ENCODE data around the gene CRABP1. TPM values are rescaled to one million over a fixed set of nuclear protein-coding genes. Genes with fewer than 3 reads are reported as not detected.
"Not testable (repeated sequence)": the region's sequence is repeated elsewhere in the genome, so short reads cannot be mapped to it uniquely, and the experiment has no call there.

Gene CRABP1
- total RNA-seq, 1 experiment from 2014 or later = 864 TPM

DNA sequence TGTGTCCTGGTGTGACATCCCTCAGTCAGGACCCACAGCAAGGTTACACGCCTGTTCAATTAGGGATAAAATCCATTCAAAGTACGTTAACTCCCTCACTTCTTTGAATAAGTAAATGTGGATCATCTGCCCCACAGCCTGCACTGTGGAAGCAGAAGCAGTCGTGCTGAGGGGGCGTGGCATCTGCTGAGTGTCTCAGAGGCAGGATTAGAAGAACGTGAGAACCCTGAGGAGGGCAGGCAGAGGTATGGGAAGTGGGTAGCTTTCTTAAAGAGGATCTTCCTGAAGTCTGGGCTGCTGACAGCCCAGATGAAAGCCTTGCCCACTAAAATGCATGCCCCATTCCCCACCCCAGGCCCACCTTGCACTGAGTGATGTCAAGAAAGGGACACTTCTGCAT lies 28.5 kb downstream of the CRABP1 start:
- no peak overlapping the region for H3K4me3 ChIP-seq (ENCODE audit: insufficient read depth, low read depth, low read length)
- H3K27me3 ChIP-seq (ENCODE audit: control insufficient read depth, insufficient read depth, low read length) = no peaks in the 10 kb centered on the region
- no peaks in the 10 kb centered on the region for H3K36me3 ChIP-seq (replicated peaks; ENCODE audit: control insufficient read depth, insufficient read depth, low read length)
- DNase-seq = no peak

DNA sequence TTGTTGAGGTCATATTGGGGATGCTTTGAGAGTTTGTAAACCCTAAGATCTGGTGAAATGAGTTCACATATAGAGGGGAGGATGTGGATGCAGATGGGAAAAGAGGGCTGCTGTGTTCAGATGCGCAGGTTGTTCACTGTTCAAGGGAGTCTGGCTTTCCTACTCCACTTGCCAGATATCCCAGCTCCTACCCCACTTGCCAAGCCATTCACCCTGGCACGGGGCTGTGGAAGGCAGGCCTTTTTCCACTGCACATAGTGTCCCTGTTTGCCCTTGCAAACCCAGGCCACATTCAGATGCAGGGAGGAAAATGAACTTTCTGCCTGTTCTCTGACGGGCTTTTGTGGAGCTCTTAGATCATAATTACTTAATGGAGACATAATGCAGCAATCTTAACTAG lies 29.0 kb downstream of the CRABP1 start:
- H3K4me3 ChIP-seq (ENCODE audit: insufficient read depth, low read depth, low read length) = no peak overlapping the region
- no peaks in the 10 kb centered on the region for H3K27me3 ChIP-seq (ENCODE audit: control insufficient read depth, insufficient read depth, low read length)
- DNase-seq = no peak
- no peaks in the 10 kb centered on the region for H3K36me3 ChIP-seq (replicated peaks; ENCODE audit: control insufficient read depth, insufficient read depth, low read length)

DNA sequence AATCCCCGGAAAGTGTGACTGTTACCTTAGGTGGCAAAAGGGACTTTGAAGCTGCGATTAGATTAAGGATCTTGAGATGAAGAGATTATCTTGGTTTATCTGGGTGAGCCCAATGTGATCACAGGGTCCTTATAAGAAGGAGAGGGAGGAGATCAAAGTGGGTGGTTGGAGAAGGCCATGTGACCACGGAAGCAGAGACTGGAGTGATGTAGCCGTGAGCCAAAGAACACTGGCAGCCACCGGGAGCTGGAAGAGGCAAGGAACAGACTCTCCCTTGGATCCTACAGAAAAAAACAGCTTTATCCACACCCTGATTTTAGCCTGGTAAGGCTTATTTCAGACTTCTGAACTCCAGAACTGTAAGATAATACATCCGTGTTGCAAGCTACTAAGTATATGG lies 29.9 kb downstream of the CRABP1 start:
- DNase-seq = no peak
- Histone ChIP-seq H3K36me3 (replicated peaks; ENCODE audit: control insufficient read depth, insufficient read depth, low read length) (no peaks in the 10 kb centered on the region), H3K4me3 (ENCODE audit: insufficient read depth, low read depth, low read length) (no peak overlapping the region), H3K27me3 (ENCODE audit: control insufficient read depth, insufficient read depth, low read length) (no peaks in the 10 kb centered on the region)

DNA sequence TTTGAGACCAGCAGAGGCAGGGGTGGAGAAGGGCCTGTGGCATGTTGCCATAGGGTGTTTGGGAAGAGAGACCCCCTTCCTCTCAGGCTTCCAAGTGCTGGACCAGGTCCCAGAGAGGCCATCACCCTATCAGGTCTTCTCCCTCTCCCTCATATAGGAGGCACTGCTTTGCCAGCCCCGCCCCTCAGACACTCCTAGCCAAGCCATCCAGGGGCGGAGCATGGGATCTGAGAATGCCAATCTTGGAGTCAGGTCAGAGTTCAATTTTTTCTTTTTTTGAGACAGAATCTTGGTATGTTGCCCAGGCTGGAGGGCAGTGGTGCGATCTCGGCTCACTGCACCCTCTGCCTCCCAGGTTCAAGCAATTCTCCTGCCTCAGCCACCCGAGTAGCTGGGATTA lies 32.7 kb downstream of the CRABP1 start:
- Histone ChIP-seq H3K36me3 (replicated peaks; ENCODE audit: control insufficient read depth, insufficient read depth, low read length) (no peaks in the 10 kb centered on the region), H3K27me3 (ENCODE audit: control insufficient read depth, insufficient read depth, low read length) (no peaks in the 10 kb centered on the region), H3K4me3 (ENCODE audit: insufficient read depth, low read depth, low read length) (no peak overlapping the region)
- DNase-seq = peak; percentile 63

DNA sequence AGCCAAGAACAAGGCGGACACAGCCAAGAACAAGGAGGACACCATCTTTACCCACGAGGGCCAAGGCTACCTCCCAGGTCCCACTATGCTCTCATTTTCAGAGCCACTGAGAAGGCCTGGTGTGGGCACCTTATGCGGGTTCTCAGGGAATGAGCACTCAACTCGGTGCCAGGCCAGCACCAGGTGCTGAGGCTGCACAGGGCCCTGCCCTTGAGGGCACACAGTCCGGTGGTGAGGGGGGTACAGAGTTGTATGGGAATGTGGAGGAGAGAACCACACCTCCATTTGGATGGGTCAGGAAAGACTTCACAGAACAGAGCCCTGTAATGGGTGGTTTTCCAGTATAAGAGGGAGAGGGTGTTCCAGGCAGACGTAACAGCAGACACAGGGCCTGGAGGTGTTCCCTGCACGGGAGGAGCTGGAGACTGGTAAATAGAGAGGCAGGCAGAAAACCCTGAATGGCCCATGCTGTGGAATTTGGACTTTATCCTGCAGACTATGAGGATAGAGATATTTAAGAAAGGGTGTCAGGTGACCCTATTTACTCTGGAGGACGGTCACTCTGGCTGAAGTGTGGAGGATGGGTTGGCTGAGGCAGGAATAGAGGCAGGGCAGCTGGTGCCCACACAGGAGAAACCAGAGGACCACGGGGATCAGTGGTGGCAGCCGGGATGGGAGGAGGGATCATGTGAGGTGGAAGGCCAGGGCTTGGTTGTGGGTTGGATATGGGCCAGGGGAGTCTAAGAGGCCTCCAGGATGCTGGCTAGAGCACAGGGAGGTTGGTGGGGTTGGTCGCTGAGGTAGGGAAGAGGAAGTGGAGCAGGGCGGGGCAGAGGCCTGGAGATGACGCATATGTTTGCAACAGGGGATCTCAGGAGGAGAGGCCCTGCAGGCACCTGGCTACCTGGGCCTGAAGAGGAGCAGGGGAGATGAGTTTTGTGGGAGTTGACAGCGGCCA lies 34.6 kb downstream of the CRABP1 start:
- no peaks in the 10 kb centered on the region for H3K27me3 ChIP-seq (ENCODE audit: control insufficient read depth, insufficient read depth, low read length)
- H3K36me3 ChIP-seq (replicated peaks; ENCODE audit: control insufficient read depth, insufficient read depth, low read length) = no peaks in the 10 kb centered on the region
- H3K4me3 ChIP-seq (ENCODE audit: insufficient read depth, low read depth, low read length) = no peak overlapping the region
- DNase-seq = no peak

DNA sequence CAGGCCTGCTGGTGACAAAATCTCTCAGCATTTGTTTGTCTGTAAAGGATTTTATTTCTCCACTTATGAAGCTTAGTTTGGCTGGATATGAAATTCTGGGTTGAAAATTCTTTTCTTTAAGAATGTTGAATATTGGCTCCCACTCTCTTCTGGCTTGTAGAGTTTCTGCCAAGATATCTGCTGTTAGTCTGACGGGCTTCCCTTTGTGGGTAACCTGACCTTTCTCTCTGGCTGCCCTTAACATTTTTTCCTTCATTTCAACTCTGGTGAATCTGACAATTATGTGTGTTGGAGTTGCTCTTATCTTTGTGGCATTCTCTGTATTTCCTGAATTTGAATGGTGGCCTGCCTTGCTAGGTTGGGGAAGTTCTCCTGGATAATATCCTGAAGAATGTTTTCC lies 40.0 kb downstream of the CRABP1 start:
- H3K36me3 ChIP-seq (replicated peaks; ENCODE audit: control insufficient read depth, insufficient read depth, low read length); H3K27me3 ChIP-seq (ENCODE audit: control insufficient read depth, insufficient read depth, low read length); H3K4me3 ChIP-seq (ENCODE audit: insufficient read depth, low read depth, low read length); DNase-seq: not testable (repeated sequence)

DNA sequence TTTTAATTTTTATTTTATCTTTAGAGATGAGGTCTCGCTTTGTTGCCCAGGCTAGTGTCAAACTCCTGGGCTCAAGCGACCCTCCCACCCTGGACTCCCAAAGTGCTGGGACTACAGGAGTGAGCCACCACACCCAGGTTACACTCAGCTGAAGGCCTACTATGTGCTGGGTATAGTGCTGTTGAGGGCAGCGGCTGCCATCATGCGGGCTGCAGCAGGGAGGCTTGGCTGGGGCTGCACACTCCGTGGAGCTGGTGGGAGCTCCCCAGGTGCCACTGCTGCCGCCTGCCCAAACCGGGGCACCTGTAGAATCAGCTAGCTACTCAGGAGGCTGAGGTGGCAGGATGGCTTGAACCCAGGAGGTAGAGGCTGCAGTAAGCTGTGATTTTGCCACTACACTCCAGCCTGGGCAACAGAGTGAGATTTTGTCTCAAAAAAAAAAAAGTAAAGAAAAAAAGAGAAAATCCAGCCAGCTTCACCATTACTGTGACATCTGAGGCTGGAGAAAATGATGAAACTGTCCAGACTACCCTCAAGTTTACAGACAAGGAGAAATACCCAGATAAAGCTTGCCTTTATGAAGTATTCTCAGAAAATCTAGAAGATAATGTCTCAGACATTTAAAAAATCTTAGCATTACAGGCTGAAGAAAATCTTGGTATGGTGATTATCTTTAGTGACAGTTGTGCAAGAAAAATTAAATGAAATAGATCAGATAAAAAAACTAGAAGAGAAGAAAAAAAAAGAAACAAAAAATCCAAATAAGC lies 42.1 kb downstream of the CRABP1 start:
- no peaks in the 10 kb centered on the region for H3K27me3 ChIP-seq (ENCODE audit: control insufficient read depth, insufficient read depth, low read length)
- no peak overlapping the region for H3K4me3 ChIP-seq (ENCODE audit: insufficient read depth, low read depth, low read length)
- no peak for DNase-seq
- no peaks in the 10 kb centered on the region for H3K36me3 ChIP-seq (replicated peaks; ENCODE audit: control insufficient read depth, insufficient read depth, low read length)

DNA sequence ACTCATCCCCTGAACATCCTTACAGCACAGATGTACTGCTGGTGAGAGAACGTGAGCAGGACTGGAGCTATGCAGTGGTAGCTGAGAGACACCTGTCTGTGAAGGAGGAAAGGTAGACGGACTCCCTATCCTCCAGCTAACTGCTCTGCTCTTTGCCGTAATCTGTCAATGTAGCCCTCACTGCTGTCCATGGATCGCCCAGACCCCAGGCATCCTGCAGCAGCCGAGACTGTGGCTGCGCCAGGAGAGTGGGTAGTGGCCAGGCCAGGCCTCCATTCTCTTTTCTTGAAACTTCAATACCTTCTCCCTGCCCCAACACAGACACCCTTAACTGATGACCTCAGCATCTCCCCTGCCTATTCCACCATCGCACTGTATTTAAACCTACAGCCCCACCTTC lies 44.5 kb downstream of the CRABP1 start:
- Histone ChIP-seq H3K36me3 (replicated peaks; ENCODE audit: control insufficient read depth, insufficient read depth, low read length) (no peaks in the 10 kb centered on the region), H3K27me3 (ENCODE audit: control insufficient read depth, insufficient read depth, low read length) (no peaks in the 10 kb centered on the region)

DNA sequence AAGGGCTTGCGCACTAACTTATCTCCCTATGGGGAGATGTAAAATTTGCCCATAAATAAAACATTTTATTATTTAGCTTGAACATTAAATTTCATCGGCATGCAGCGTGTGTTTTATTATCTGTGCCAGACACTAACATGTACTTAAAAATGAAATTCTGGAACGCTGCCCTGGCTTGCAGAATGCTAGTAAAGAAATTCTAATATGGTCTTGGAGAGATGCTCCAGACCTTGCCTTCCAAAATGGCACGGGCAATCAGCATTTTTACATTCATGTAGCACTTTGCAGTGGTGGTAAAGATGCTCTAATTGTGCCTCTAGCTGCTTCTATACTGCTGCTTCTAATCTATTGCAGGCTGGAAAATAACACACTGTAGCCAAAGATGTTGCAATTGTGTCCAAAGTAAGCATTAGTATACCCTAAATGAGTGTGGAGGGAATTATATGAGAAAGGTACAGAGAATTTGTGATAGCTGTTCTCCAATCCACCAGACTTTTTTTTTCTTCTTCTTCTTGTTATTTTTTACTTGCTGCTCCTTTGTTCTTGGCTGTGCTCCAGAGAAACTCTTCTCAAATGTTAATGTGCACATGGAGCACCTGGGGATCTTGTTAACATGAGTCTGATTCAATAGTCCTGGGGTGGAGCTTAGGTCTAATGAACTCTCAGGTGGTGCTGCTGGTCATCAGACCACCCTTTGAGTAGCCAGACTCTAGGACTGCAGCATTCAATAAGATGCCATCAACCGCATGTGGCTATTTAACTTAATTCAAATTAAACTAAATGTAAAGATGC lies 47.3 kb downstream of the CRABP1 start:
- no peaks in the 10 kb centered on the region for H3K27me3 ChIP-seq (ENCODE audit: control insufficient read depth, insufficient read depth, low read length)
- DNase-seq = no peak
- H3K4me3 ChIP-seq (ENCODE audit: insufficient read depth, low read depth, low read length) = no peak overlapping the region
- no peaks in the 10 kb centered on the region for H3K36me3 ChIP-seq (replicated peaks; ENCODE audit: control insufficient read depth, insufficient read depth, low read length)

More for the DNA sequence above, 44.5 kb downstream of the CRABP1 start:
- no peak overlapping the region for H3K4me3 ChIP-seq (ENCODE audit: insufficient read depth, low read depth, low read length)
- DNase-seq = no peak

DNA sequence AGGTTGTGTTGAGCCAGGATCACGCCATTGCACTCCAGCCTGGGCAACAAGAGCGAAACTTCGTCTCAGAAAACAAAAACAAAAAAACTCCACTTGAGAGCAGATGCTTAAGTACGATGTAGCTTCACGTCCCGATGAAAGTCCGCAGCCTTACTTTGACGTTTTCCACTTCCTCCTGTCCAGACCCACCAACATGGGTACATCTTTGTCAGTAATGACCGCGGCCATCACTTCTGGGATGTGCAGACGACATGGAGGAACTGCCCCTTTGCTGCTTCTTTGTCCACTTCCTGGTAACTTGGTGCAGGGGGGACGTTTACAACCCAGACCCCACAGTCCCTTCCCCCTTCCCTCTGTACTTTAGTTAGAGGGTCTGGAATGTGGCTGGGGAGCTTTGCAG lies 48.7 kb downstream of the CRABP1 start:
- no peaks in the 10 kb centered on the region for H3K36me3 ChIP-seq (replicated peaks; ENCODE audit: control insufficient read depth, insufficient read depth, low read length)
- H3K27me3 ChIP-seq (ENCODE audit: control insufficient read depth, insufficient read depth, low read length) = no peaks in the 10 kb centered on the region
- no peak overlapping the region for H3K4me3 ChIP-seq (ENCODE audit: insufficient read depth, low read depth, low read length)
- DNase-seq = no peak

DNA sequence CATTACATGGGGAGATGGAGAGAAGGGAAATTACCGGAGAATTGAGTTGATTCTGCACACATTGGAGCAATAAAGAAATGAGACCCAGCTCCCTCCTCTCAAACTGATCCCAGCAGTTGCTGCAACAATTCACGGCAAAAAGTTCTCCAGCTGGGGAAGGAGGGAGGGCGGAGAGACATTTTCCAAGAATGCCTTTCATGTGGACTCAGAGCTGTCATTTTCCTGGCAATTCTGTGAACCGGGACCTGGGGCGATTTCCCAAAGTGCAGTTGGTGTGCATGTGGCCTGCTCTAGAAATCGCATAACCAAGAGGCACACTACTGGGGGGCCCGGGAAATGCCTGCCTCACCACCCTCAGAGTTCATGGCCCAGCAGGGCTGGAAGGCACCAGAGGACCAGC lies 49.2 kb downstream of the CRABP1 start:
- H3K4me3 ChIP-seq (ENCODE audit: insufficient read depth, low read depth, low read length) = no peak overlapping the region
- no peak for DNase-seq
- H3K36me3 ChIP-seq (replicated peaks; ENCODE audit: control insufficient read depth, insufficient read depth, low read length) = no peaks in the 10 kb centered on the region
- no peaks in the 10 kb centered on the region for H3K27me3 ChIP-seq (ENCODE audit: control insufficient read depth, insufficient read depth, low read length)

DNA sequence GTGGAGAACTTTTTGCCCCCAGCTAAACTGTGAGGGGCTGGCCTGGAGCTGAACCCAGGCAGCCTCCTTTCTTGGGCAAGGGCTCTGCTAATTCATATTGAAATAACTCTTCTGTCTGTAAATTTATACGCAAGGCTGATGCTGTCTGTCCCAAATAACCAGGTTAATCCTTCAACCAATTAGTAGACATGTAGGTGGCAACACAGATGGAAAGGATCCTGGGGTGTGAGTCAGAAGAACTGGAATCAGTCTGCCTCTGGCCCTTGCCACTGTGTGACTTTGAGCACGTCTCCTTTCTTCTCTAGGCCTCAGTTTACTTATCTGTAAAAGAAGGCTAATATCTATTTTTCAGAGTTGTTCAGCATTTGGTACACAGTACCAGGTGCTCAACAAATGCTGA lies 49.6 kb downstream of the CRABP1 start:
- H3K4me3 ChIP-seq (ENCODE audit: insufficient read depth, low read depth, low read length) = no peak overlapping the region
- H3K27me3 ChIP-seq (ENCODE audit: control insufficient read depth, insufficient read depth, low read length) = no peaks in the 10 kb centered on the region
- no peak for DNase-seq
- H3K36me3 ChIP-seq (replicated peaks; ENCODE audit: control insufficient read depth, insufficient read depth, low read length) = no peaks in the 10 kb centered on the region

DNA sequence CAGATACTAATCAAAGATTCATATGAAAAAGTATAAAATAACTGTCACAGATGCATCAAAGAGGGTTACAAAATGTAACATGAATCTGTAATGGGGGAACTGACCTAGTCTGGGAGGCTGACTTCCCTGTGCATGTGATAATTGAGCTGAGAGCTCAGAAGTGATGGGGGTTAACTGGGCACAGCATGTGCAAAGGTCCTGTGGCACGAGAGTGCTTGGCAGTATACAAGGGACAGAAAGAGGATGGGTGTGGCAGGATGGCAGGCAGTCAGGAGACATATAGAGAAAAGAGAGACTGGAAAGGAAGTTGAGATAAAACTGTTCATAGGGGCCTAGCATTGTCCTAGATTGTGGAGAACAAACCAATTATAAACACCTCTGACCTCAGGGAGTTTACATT lies 50.1 kb downstream of the CRABP1 start:
- Histone ChIP-seq H3K27me3 (ENCODE audit: control insufficient read depth, insufficient read depth, low read length) (no peaks in the 10 kb centered on the region), H3K36me3 (replicated peaks; ENCODE audit: control insufficient read depth, insufficient read depth, low read length) (no peaks in the 10 kb centered on the region), H3K4me3 (ENCODE audit: insufficient read depth, low read depth, low read length) (no peak overlapping the region)
- no peak for DNase-seq

DNA sequence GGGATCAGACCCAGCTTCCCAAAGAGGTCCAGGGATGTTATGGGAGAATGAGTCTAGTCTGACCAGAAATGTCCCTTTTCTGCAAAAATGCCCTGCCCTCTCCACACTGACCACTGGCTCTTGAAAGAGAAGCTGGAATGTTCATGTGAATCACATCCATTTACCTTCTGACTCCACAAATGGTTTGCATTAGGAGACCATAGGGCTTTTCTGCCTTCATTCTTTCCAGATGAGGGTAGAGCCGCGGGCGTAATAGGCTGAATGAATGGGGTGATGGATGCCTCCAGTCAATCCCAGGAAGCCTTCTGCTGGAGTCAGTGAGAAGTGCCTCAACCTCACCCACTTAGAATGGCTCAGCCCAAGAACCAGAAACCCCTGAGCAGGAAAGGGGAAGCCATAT lies 50.7 kb downstream of the CRABP1 start:
- H3K4me3 ChIP-seq (ENCODE audit: insufficient read depth, low read depth, low read length) = no peak overlapping the region
- H3K36me3 ChIP-seq (replicated peaks; ENCODE audit: control insufficient read depth, insufficient read depth, low read length) = no peaks in the 10 kb centered on the region
- no peaks in the 10 kb centered on the region for H3K27me3 ChIP-seq (ENCODE audit: control insufficient read depth, insufficient read depth, low read length)
- DNase-seq = no peak
